GM21515 (cell line): ENCODE measurements around the gene SORBS1.

Experiments
- ATAC-seq: cut with Tn5 transposase; IDR thresholded peaks from one replicate; pipeline ENCODE4 v1.9.1; 2021; ENCODE audit not compliant: unreplicated experiment

SORBS1 gene

DNA sequence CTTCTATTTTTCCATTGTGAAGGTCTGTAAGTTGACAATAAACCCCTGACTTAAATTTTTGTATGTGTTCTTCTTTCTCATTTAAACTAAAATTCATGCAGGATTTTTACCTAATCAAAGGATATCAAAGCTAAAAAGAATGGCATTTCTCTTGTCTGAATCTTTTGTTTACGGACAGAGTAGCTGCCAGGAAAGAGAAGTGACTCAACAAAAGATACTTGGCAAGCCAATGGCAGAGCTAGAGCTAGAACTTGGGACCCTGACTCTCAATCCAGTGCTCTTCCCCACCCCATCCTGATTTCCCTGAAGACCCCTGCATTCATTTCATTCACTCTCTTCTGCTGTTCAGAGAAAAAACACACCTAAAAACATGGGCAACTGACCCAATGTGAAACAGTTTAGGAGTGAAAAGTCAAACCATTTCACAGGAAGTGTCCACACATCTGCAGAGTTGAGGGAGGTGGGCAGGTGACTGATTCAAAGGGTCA, 230.2 kb downstream of the SORBS1 start:
- ATAC-seq: no peak

DNA sequence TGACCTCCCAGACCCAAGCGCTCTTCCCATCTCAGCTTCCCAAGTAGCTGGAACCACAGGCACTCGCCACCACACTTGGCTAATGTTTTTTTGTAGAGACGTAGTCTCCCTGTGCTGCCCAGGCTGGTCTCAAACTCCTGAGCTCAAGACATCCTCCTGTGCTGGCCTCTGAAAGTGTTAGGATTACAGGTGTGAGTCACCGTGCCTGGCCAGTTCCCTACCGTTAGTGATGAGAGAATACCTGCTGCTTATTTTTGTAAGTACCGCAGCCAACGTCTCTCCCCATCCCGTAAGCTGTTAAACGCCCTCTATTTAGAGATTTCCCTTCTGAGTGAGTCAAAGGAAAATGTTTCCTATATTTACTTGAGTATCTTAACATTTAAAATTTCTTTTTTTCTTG, 231.9 kb downstream of the SORBS1 start:
- ATAC-seq: no peak

DNA sequence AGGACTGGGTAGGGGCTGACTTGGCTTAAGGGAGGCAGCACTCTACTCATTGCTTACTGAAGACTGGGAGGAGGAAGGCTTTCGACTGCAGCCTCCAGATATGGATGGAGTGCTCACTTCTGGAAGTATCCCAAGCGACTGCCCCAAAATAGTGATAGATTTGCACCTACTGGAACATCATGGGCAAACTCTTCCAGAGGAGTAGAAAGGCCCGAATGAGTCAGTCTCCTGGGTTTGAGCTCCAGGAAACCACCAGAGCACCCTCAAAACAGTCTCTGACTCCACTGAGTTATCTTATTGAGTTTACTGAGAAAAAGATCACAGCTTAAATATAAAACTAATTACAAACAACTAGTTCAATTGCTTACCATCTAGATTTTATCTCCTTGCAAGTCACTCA, 233.2 kb downstream of the SORBS1 start:
- no peak for ATAC-seq

DNA sequence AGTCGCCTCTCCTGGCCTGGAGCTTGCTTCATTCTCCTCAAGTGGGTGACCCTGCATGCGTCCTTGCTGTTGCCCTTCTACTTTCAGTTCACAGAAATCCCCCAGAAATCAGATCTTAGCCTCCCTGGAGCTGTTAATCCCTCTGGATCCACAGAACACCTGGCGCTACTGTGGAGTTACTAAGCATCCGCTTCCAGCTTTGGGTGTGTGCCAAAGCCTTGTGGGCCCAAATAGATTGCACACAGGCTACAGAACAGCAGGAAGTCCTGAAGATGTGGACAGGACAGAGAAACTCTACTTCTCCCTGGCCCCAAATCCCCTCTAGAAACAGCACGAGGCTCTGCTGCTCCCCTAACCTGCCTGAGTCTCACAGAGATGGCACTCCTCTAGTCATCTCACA, 233.8 kb downstream of the SORBS1 start:
- ATAC-seq: no peak

DNA sequence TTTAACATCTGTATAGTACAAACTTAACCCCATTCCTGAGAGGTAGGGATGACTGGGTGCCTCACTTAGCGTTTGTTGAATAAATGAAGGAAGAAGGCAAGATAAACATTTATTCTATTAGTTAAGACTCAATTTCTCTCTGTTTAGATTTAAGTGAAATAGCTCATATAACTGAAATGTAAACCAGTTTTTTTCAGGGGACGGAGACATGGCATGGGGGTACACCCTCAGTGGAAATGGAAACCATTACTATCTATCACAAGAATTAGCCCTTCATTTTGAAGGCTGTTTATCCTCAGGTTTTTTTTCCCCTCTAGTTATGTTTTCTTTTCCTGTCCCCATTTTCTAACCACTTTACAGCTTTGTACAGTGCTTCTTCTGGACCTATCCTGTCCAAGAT, 234.8 kb downstream of the SORBS1 start:
- no peak for ATAC-seq

DNA sequence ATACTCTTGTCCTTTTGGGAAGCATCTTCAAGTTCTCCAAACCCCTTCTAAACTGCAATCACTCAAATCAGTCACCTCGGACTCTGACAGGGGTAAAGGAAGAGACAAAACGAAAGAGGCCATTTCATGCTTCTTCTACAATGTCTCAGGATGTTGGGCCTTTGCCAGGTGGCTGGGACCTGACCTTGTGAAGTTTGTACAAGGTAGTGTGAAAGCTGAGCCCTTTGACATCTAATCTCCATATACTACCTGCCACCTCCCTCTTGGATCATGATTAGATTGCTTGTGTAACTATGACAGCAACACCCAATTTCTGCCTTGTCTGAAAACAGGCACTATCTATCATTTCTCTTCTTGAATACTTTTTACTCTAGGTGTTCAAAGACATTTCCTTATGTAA, 235.3 kb downstream of the SORBS1 start:
- ATAC-seq: no peak

DNA sequence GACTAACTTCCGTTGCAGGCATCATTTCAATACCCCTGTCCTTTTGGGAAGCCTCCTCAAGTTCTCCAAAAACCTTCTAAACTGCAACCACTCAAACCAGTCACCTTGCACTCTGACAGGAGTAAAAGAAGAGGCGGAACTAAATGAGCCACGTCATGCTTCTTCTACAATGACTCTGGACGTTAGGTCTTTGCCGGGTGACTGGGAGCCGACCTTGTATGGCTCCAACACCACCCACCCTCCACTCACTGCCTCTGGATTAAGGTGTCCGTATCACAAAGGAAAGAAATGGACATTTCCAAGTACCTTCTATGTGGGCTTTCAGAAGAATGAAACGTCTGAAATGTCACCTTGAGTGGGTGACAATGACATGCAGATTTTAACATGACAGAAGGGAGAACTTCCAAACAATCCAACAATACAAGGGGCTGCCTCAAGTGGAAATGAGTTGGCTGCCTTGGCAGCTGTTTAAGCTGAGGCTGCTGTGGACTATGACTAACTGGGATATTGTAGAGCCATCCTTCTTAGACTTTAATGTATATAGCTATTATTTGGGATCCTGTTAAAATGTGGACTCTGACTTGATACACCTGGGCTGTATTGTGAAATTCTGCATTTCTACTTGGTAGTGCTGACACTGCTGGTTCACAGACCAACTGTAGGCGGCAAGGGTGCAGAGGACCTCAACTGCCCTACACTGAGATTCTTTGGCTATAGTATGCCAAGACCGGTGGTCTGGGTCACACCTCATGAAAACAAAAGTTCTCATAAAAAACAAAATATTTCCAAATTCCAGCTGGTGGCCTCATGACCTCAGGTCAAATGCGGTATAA, 236.5 kb downstream of the SORBS1 start:
- no peak for ATAC-seq

DNA sequence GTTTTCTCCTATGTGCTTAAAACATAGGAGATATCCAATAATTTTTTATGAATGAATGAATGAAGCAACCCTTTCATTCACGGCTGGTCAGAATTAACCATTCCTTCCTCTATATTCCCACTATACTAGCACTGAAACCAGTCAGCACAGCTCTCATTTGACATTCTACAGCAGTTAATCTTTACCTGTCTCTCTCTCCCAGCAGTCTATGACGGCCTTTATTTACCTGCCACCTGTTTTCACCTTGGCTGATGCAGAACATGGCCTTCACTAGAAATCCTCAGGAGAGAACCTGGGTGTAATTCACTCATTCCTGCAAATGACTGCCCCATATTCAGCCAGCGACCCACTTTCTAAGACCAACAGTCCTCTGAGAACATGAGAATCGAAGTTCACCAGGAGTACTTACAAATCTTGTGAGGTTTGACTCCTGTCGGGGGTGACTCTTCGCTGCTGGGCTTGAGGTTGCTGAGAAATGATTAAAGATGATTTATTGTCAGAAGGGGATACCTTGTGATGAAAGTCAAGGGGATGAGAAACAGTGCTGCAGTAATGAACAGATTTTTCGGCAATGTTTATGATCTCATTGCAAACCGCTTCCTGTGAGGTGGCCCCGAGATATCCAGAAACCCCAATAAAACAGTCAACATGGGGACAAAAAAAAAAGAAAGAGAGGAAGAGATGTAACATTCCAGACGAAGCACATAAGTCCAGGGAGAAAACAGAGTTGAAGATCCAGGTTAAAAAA, 239.4 kb downstream of the SORBS1 start:
- no peak for ATAC-seq

DNA sequence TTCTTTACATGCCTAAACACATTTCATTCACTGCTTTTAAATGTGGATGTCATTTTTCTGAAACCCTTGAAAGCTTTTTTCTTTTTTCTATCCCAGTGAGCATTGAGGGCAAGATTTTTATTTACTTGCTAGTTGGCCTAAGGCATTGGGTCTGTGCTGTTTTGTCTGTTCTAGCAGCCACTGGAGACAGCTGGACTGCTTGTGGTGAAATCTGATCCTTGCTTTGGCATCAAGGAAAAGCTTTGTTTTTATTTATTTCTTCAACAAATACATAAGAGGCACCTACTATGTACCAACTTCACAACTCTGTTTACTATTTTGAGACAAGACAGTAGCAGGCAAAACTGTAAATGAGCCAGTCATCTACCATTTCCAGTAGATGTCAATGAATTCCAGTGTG, 241.9 kb downstream of the SORBS1 start:
- no peak for ATAC-seq

DNA sequence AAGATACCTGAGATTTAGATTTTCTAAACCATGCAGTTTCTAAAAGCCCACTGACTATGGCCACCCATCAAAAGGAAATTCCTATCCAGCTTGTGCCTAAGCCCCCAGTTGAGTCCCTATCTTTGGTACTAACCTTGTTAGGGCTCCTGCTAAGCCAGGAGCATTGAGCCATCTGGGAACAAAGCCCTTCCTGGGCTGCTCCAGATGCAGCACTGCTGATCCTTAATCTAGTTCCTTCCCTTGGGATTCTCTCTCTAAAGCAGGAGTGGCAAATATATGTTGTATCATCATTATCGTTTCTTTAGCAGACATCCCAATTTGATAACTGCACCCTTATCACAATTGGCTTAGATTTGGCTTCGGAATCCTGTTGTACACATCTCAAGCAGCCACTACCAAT, 245.7 kb downstream of the SORBS1 start:
- ATAC-seq: no peak

DNA sequence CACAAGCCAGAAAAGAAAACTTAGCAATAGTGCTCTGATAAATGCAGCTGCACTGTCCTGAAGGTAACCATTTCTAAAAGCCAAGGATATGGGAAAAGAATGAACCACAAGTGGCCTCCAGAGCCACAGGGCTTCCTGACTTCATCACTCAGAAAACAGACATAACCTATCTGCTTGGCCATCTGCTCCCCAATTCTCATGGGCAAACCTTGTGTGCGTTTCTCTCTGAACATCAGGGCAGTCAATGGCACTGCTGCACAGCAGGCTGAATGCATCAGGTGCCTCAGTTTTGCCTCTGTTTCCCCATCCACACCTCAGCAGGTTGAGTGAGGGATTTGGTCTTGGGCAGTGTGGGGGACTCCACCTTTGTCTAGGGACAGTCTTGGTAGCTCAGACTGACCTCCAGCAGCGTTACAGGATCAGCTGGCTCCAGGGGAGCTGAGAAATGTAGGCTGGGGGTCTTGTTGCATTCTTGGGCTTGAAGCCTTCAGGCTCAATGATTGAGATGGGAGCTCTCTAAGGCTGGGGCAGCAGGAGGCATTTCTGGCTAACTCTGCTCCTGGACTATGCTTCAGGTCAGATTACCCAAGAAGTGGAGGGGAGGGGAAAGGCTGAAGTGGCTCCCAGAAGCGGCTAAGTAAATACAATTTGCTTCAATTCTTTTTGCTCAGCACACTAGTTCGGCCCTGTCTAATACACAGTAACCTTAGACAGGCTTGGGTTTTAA, 246.8 kb downstream of the SORBS1 start:
- no peak for ATAC-seq

DNA sequence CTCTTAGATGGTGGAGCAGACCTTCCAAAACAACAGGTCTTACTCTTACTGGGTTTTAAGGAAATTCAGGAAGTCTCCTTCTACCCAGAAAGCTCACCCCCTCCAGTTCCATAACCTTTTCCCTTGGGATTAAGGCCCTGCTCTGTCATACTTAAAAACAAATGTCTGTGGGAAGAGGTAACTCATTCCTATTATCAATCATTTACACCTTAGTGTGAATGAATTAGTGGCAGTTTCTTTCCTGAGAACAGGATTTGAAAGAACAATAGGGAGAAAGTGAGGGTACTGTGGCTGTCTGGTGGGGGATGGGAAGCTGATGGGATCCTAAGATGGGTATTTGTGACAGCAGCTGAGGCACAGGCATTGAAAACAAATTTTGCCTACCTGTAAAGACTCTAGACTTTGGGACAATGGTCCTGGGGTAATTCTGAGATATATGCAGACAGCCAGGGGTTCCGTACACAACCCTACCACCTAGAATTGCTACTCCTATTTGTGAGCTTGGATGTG, 248.1 kb downstream of the SORBS1 start:
- no peak for ATAC-seq

DNA sequence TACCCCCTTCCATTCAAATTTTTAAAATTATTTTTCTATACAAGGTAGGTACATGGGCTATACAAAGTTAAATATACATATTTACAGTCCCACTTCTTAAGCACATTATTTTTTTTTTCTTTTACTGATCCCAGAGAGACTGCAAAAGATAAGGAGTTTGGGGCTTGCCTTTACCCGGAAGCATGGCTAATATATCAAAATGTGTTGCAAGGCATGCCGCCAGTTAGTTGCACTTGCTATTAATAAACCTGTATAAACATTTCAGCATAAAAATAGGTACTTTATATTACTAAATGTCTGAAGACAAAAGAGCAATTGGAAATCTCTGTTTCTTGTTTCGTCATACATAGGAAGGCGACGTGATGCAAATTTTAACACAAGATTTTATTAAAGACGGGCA, 248.9 kb downstream of the SORBS1 start:
- no peak for ATAC-seq

DNA sequence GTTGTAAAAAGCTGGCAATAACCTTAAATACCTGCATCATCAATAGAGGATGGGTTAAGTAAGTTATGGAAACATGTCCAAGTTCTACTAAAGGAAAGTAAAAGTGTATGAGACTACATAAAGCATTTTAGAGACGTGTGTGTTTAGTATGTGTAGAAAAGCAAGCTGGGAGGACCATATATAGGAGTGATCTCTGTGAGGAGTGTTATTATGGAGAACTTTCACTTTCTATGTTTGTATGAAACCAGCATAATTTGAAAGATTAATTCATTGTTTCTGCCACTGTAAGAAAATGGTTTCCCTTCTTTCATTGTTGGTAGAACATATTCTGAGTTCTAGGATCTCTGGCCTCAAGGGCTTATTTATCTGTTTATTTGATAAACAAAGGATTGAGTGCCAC, 251.2 kb downstream of the SORBS1 start:
- ATAC-seq: peak; percentile 70

DNA sequence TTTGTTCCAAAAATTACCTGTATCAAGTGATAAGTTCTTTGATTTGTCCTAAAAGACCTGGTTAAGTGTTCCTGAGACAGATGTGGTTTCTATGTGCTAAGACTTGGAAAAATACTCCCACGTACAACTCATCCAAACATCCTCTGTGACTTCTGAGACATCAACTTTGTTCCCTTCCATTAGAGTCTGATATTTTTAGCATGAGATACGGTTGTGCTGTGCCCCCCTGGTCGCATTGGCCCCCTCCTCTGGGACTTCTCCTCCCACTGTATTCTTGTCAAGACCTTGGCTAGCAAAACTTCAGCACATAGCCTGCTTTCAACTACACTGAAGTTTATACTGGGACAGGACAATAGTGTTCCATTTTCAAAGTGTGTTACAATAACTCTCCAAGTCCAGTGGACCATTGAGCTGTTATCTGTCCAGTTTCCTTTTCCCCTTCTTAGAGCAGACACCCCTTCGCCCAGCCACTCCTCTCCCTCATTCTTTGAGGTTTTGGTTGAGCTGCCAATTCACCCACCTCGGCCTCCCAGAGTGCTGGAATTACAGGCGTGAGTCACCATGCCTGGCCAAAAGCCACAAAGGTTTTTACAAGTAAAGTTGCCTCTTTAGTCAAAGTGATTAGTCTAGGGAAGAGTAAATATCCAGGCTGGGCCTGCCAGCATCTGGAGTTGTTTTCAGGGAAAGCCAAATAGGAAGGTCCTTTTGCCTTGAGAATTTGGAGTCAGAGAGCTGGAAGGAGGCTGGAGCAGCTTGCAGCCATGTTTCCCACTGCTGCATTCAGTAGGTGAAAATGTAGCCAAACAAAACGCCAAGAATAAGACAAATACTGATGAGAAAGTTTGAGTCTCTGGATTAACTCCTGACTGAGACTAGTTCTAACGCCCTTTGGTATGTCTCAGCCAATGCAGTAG, 252.5 kb downstream of the SORBS1 start:
- no peak for ATAC-seq

DNA sequence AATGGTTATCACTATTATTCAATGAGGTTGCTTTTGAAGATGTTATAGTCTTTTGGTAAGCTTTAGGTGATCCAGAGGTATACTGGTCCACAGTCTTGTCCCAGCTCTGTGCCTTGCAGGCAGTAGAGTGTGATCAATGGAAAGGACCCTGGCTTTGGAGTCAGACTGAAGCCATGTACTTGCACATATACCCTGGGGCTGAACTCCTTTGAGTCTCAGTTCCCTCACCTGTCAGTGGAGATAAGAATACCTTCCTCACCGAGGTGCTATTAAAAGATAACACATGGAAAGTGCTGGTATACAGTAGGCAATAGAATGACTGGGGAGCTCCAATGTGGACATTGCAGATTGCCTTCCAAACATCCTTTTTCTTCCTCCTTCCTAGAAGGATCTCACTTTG, 254.3 kb downstream of the SORBS1 start:
- no peak for ATAC-seq

DNA sequence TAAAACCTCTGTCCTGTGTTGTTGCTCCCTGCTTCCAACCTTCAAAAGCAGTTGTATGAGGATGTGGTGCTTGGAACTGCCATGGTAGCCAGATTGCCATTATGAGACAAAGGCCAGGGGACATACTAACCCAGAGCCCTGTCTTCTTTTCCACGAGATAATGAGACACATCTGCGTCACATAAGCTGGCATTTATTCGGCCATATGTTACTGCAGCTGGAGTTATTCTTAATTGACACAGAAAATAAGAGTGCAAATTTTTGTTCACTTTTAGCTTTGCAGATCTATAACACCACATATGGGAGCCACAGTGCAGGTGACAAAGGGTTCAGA, 254.9 kb downstream of the SORBS1 start:
- ATAC-seq: no peak

DNA sequence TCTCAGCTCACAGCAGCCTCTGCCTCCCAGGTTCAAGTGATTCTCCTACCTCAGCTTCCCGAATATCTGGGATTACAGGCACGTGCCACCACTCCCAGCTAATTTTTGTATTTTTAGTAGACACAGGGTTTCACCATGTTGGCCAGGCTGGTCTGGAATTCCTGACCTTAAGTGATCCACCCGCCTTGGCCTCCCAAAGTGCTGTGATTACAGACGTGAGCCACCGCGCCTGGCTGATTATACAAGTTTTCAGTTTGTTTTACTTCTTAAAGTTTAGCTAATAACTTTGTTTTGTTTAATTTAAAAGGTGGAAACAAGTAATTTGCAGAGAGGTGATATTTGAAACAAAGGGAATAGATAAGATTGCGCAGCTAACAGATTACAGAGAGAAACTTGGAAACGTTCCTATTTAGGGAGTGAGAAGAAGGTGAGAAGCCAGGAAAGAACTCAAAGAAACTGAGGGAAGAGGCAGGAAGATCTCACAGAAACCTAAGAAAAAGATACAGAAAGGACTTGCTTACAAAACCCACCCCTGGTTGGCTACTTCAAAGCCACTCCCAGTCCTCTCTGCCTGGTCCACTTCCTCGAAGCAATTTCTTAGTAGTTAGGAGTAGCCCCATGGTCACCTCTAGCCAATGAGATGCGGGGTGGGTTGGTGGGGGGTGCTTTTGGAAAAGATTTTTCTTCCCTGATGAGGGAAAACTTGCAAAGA, 255.4 kb downstream of the SORBS1 start:
- no peak for ATAC-seq

DNA sequence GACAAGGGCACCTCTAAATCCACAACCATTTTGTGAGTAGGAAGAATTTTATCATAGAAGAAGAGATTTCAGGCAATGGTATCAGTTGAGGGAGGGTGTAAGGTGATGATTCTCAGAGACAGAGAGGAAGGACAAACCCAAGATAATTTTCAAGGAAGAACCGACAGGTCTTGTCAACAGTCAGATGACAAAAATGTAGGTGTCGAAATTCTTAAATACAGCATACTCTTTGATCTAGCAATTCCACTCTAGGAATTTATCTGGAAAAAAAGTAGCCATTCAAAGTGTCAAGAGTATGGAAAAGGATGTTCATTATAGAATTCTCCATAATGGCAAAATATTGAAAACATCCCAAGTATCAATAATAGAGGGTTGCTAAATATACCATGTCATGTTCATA, 256.2 kb downstream of the SORBS1 start:
- no peak for ATAC-seq

DNA sequence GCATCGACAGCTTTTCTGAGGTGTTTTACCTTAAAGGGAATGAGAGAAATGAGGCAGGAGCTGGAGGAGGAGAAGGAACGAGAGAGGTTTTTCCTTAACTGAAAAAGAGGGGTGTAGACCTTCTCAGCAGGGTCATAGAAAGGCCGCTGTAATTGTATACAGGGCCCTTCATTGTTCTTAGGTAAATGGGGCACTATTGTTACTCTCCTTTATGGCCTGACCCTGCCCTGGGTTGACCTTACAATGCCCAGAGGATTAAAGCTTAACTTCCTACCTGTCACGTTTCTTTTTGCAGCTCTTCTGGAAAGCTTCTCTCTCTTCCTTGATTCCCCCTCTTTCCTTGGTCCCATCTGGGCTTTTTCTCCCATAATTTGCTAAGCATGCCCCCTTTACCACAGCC, 256.7 kb downstream of the SORBS1 start:
- ATAC-seq: no peak
